ENCODE measurements around the gene MAP1B.

Gene MAP1B

GRCh38 chr5:72134226-72134899, 27.1 kb downstream of the MAP1B start:
- DNase-seq, result no peak

GRCh38 chr5:72137826-72138409, 30.6 kb downstream of the MAP1B start:
- no peak for DNase-seq

GRCh38 chr5:72138943-72139521, 31.8 kb downstream of the MAP1B start:
- no peak for DNase-seq

GRCh38 chr5:72140711-72141110, 33.4 kb downstream of the MAP1B start:
- DNase-seq, result no peak

- DNase-seq, result no peak
Observed at GRCh38 chr5:72141440-72142355, 34.4 kb downstream of the MAP1B start.

GRCh38 chr5:72144762-72145161, 37.5 kb downstream of the MAP1B start:
- DNase-seq, result no peak

GRCh38 chr5:72145348-72145747, 38.1 kb downstream of the MAP1B start:
- DNase-seq, result no peak

- no peak for DNase-seq
Observed at GRCh38 chr5:72146056-72146455, 38.8 kb downstream of the MAP1B start.

- DNase-seq, result no peak
Observed at GRCh38 chr5:72147569-72147968, 40.3 kb downstream of the MAP1B start.

GRCh38 chr5:72149742-72150141, 42.5 kb downstream of the MAP1B start:
- DNase-seq, result no peak

- DNase-seq, result no peak
Observed at GRCh38 chr5:72151169-72151568, 43.9 kb downstream of the MAP1B start.

- DNase-seq, result no peak
Observed at GRCh38 chr5:72151646-72152045, 44.4 kb downstream of the MAP1B start.

- DNase-seq, result no peak
Observed at GRCh38 chr5:72152545-72152944, 45.3 kb downstream of the MAP1B start.

GRCh38 chr5:72153551-72153950, 46.3 kb downstream of the MAP1B start:
- DNase-seq, result no peak

GRCh38 chr5:72154076-72154756, 46.9 kb downstream of the MAP1B start:
- DNase-seq, result no peak

GRCh38 chr5:72156946-72157624, 49.8 kb downstream of the MAP1B start:
- no peak for DNase-seq

GRCh38 chr5:72157625-72157962, 50.3 kb downstream of the MAP1B start:
- DNase-seq, result no peak

GRCh38 chr5:72159501-72159911, 52.2 kb downstream of the MAP1B start:
- DNase-seq, result no peak

- no peak for DNase-seq
Observed at GRCh38 chr5:72160329-72160728, 53.1 kb downstream of the MAP1B start.

GRCh38 chr5:72160959-72161358, 53.7 kb downstream of the MAP1B start:
- no peak for DNase-seq

GRCh38 chr5:72161951-72162350, 54.7 kb downstream of the MAP1B start:
- no peak for DNase-seq

GRCh38 chr5:72163349-72163983, 56.2 kb downstream of the MAP1B start:
- no peak for DNase-seq
